Measurements from ENCODE around the gene MEST.

- no peak for TF ChIP-seq CTCF (optimal IDR thresholded peaks at IDR 0.05 in 1 of 3, IDR thresholded peaks at IDR 0.05 in 1 of 3, conservative IDR thresholded peaks at IDR 0.05 in 1 of 3; ENCODE audit: extremely low read depth in 1 of 3, insufficient read depth in 2 of 3, low read length in 3 of 3)
- no peak for TF ChIP-seq EZH2 (IDR thresholded peaks at IDR 0.05; ENCODE audit: low read length)
These were observed 8.9 kb upstream of the MEST start for GRCh38 chr7:130483031-130483430.
